Muscle of back (tissue), 11 donors: ENCODE results near the gene LINGO1. TPM values are rescaled to one million over a fixed set of nuclear protein-coding genes. Genes with fewer than 3 reads are reported as not detected.

Source experiments
- DNase-seq, 3 donors: peaks; one replicate each; pipeline versions ENCODE4 v3.0.0 to v3.0.0-alpha.2; 2013
- polyA plus RNA-seq, 10 donors: library from polyadenylated mRNA; unstranded; fragments of 120-200 nt; gene quantifications; one replicate each; pipeline ENCODE4 v1.2.1, GENCODE V29; 2013; ENCODE audit not compliant: insufficient read length in 10 of 10

LINGO1 gene
- polyA plus RNA-seq, 10 donors, result 6.9 to 15.4 (median 9.5) TPM

GRCh38 chr15:77620297-77620696, 12.4 kb downstream of the LINGO1 start:
- no peak for DNase-seq

DNA sequence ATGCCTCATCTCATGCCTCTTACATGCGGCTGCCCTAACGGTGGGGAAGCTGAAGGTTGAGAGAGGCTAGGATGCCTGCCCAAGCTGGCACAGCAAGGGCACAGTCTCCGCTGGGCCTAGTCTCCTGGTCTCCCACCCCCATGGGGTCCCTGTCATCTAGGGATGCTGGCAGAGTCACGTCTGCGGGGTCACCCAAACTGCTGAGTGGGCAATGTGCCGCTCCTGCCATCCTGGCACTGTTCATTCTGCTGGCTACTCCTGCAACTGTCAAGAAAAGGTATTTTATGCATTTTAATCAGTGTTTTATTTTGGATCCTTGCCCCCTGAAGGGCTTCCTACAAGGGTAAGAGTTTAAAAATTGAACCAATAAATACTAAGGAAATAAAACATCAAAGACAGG, 12.8 kb downstream of the LINGO1 start:
- DNase-seq, result no peak

- no peak for DNase-seq
These were observed 15.1 kb downstream of the LINGO1 start for GRCh38 chr15:77617476-77618230.

DNA sequence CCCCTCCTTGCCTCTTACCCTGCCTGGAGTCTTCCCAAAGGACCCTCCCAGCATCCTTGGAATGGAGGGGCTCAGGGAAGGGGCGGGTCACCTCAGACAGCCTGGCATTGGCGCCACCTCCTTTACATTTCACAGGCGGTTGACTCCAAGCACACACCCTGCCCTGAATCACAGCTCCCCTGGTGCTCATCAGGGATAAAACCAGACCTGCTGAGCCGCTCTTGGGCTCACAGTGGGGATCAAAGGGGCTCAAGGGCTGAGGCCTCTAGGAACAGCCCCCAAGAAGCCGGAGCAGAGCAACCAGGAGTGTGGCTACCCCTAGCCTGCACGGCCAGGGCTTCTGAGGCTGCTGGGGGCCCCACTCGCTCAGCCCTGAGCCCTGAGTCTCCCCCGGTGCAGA, 16.6 kb downstream of the LINGO1 start:
- DNase-seq, result no peak

DNA sequence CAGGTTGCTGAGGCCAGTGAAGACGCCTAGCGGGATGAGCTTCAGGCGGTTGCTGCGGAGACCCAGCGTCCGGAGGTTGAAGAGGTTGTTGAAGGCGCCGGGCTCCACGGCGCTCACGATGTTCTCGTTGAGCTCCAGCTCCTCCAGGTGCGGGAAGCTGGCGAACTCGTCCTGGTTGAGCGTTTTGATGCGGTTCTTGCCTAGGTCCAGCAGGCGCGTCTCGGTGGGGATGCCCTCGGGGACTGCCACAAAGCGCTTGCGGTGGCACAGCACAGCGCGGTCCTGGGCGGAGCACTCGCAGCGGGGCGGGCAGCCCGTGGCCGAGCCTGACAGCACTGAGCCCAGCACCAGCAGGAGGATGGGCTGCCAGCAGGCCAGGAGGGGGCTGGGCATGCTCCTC, 17.2 kb downstream of the LINGO1 start:
- DNase-seq, result no peak

DNA sequence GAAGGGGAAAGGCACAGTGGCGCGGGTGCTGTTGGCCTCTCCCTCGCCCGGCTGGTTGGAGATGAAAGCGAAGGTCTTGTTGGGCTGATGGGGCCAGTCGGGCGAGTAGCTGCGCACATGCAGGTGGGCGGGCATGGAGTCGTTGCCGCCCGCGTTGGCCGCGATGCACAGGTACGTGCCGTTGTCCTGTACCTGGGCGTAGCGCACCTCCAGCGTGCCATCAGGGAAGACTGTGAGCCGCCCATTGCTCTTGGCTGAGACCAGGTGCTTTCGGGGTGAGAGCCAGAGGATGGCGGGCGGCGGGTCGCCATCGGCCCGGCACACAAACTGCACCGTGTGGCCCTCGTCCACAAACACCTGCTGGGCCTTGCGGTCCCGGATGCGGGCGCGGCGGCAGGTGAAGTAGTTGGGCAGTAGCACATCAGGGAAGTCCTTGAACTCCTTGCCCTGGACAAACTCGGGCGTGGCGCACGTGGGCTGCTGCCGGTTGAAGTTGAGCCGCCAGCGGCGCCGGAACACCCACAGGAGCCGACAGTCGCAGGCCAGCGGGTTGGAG, 18.4 kb downstream of the LINGO1 start:
- no peak for DNase-seq

DNA sequence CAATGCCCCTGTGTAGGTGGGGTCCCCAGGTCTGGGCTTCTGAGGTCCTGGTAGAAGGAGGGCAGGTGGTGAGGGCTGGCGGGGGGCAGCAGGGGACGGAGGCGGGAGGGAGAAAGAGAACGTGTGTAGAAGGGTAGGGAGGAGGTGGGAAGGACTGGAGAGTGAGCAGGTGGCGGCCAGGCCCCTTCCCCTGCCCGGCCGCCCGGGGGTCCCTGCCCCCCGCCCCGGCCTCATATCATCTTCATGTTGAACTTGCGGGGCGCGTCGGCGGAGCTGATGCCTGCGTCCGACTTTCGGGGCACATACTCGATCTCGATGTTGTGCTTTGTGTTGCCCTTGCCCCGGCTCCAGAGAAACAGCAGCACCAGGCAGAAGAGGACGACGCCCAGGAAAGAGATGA, 18.9 kb downstream of the LINGO1 start:
- DNase-seq, result no peak

- DNase-seq, result no peak
These were observed 19.6 kb downstream of the LINGO1 start for GRCh38 chr15:77612958-77613601.

- DNase-seq, result no peak
These were observed 20.9 kb downstream of the LINGO1 start for GRCh38 chr15:77611767-77612166.

DNA sequence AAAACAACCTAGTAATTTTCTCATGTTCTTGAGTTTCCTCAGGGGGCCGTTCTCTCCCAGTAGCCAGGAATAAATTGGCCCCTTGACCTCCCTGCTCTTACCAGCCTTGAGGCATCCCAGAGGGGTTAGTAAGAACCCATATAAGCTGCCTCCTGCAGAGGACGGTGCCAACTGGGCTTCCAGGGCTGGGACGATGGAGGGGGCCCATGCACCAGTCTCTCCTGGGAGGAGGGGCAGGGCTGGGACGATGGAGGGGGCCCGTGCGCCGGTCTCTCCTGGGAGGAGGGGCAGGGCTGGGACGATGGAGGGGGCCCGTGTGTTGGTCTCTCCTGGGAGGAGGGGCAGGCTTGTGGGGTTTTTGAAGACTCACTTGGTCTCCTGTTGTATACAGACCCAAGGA, 22.0 kb downstream of the LINGO1 start:
- DNase-seq, result no peak

DNA sequence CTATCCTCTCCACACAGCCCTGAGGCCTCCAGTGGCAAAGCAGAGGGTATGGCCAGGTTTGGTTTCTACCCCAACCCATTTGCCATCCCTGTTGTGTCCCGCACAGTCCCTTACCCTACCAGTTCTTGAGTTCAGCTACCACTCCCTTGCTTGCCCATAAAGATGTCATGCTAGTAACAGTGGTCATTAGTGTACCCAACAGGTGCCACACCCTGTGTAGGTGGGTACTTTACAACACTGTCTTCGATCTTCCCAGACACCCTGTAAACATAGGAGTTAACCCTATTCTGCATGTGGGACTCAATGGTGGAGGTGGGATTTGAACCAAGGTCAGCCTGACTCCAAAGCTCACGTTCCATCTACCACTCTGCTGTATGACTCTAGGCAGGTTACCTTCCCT, 23.2 kb downstream of the LINGO1 start:
- no peak for DNase-seq

- no peak for DNase-seq
These were observed 23.9 kb downstream of the LINGO1 start for GRCh38 chr15:77608774-77609173.

DNA sequence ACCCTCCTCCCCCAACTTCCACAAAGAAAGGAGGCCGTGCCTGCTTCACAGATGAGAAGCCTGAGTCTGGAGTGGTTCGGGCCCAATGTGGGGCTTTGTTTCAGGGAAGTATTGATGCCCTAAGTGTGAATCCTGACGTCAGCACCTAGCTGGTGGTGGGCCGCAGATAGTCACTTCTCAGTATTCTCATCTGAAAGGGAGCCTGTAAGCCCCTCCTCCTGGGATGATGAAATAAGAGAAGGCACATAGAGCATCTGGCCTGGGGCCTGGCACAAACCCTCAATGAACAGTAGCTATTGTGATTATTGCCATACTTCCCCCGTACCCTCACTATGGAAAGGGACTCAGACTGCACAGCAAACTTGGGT, 24.8 kb downstream of the LINGO1 start:
- no peak for DNase-seq

GRCh38 chr15:77607111-77607893, 25.4 kb downstream of the LINGO1 start:
- peak in 1 of 3 donors; percentile 49 for DNase-seq

DNA sequence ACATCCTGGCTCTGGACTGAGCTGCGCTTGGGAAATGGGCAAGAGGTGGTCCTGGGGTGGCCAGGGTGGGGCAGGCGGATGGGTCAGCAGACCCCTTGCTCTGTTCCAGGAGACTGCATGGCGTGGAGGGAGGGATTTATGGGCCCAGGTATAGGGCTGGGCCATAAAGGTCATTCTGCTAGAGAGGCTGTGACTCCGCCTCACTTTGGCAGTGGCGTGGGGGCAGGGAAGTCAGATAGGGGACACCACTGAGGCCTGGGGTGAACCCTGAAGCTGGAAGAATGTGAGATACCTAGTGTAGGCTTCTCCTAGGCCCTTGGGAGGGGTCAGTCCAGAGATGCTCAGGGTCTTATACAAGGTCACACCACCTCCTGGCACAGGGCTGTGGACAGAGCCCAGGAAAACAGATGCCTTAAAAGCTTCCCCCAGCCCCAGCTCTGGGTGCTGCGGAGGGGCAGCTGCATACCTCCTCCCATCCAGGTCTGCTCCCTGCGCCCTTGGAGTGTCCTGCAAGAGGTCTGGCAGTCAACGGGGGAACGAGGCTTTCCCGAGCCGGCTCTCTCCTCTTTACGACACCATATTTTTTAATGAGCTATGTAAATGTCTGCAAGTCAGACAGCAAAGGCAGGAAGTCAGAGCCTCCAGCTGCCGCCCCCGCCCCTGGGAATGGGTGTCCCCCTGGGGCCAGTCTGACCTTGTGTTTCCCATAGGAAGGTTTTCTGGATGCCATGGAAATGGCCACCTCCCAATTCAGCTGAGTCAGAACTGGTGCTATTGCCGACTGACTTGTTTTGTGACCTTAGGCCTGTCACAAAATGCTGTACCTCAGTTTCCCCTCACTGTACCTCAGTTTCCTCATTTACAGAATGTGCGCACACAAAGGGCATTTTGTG, 26.3 kb downstream of the LINGO1 start:
- no peak for DNase-seq

- DNase-seq, result no peak
These were observed 27.2 kb downstream of the LINGO1 start for GRCh38 chr15:77605547-77605946.

- no peak for DNase-seq
These were observed 27.7 kb downstream of the LINGO1 start for GRCh38 chr15:77604973-77605372.

- DNase-seq, result no peak
These were observed 28.9 kb downstream of the LINGO1 start for GRCh38 chr15:77603611-77604336.

DNA sequence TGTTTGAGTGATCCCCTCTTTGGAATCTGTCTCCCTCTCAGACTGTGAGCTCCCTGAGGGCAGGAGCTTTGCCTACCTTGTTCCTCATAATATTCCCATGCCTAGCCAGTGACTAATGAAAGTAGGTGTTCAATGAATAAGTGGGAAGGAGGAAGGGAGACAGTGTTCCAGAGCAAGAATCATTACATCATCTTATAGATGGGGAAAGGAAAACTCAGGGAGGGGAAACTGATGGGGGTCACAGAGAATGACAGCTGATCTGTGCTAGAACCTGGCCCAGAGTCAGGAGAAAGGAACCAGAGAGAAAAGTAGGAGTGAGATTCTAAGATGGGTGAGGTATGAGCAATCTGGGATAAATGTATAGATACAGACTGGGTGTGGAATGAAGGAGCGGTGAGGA, 29.9 kb downstream of the LINGO1 start:
- no peak for DNase-seq

GRCh38 chr15:77599899-77600298, 32.8 kb downstream of the LINGO1 start:
- DNase-seq, result peak in 1 of 3 donors; percentile 56

DNA sequence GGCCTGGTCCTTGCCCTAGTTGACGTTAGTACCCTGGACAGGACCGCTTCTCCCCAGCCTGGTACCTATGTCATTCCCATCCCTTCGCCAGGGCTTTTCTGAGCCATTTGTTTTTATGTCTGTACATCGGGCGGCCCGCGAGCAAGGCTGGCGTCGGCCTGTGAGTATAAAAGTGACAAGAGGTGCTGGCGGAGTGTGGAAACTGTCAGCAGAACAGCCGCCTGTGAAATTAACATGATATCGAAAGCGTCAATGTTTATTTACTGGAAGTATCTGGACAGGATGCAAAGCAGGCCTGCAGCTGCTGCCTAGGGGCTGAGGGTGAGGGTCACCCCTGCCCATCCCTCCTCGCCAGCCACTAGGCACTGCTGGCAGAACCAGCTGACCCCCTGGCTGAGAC, 33.4 kb downstream of the LINGO1 start:
- DNase-seq, result no peak
